Adrenal gland (tissue), 12 donors: ENCODE results near the gene MGAT1. TPM values are rescaled to one million over a fixed set of nuclear protein-coding genes. Genes with fewer than 3 reads are reported as not detected.

ENCODE experiments used
- polyA plus RNA-seq, 3 donors: library from polyadenylated mRNA; stranded (reverse); fragments of 200-250 nt in 2 of 3; fragments of 350-450 nt in 1 of 3; fragmentation: Illumina TruSeq in 1 of 3; extraction: RNeasy Lipid Tissue Mini Kit (QIAGEN cat#74804) in 1 of 3; gene quantifications; one replicate each; pipeline ENCODE4 v1.2.3, GENCODE V29; 2013 to 2014
- total RNA-seq, 9 donors: library from RNA; depleted of rRNA in 4 of 9; stranded (reverse); fragments of >200 nt in 4 of 9; fragments of 120-200 nt in 1 of 9; fragmentation: NEBNext Ultra II Directional in 1 of 9; extraction: Animal tissue kit (Norgen Biotek cat#: 25700) in 1 of 9; gene quantifications; one replicate each; pipeline versions ENCODE4 v1.1.0 to v1.2.4, GENCODE V29; 2013 to 2023
- donor health status: healthy with polysubstance abuse.
- donor health status: Bipolar disorder and iron deficiency.
- donor health status: DM: yes; HTN: yes; CAD: no.
- donor health status: DM: no; HTN: no; CAD: no.
- donor health status: DM: no; HTN: no; CAD: no.
- donor health status: DM: yes; HTN: yes; CAD: no.

The MGAT1 gene
- total and polyA plus RNA-seq, 12 donors: 46.8 to 224 (median 140) TPM

Other genes with a start within 250 kb of the MGAT1 start
- gene SCGB3A1, start 211.3 kb downstream of the MGAT1 start, total RNA-seq: 1 to 10 TPM in 6 of 9 donors, not detected in 3; 1.2 to 2.0 (median 1.4) TPM
- 10 to 100 TPM in 1 of 3 donors, 1 to 10 TPM in 1, not detected in 1; 1.8 to 10.4 TPM for gene SCGB3A1, start 211.3 kb downstream of the MGAT1 start, polyA plus RNA-seq
- gene FLT4, start 153.2 kb downstream of the MGAT1 start, total RNA-seq: 10 to 100 TPM in 8 of 9 donors, 1 to 10 TPM in 1; 9.7 to 50.1 (median 25.1) TPM
- gene FLT4, start 153.2 kb downstream of the MGAT1 start, polyA plus RNA-seq: 10 to 100 TPM in 2 of 3 donors, 1 to 10 TPM in 1; 3.3 to 80.1 (median 26.0) TPM
- not detected for gene OR2Y1, start 62.7 kb downstream of the MGAT1 start, total RNA-seq
- not detected for gene OR2Y1, start 62.7 kb downstream of the MGAT1 start, polyA plus RNA-seq
- 10 to 100 TPM in 8 of 9 donors, 1 to 10 TPM in 1; 8.5 to 34.5 (median 14.8) TPM for gene ZFP62, start 58.5 kb upstream of the MGAT1 start, total RNA-seq
- gene ZFP62, start 58.5 kb upstream of the MGAT1 start, polyA plus RNA-seq: 10 to 100 TPM; 17.5 to 39.7 (median 25.1) TPM
- gene BTNL8, start 96.4 kb upstream of the MGAT1 start, total RNA-seq: 1 to 10 TPM in 2 of 9 donors, under 1 TPM in 3, not detected in 4; 0.50 to 1.9 (median 0.96) TPM
- under 1 TPM; 0.07 to 0.32 (median 0.15) TPM for gene BTNL8, start 96.4 kb upstream of the MGAT1 start, polyA plus RNA-seq
- 1 to 10 TPM in 1 of 9 donors, under 1 TPM in 3, not detected in 5; 0.14 to 1.0 (median 0.21) TPM for gene BTNL3, start 186.0 kb upstream of the MGAT1 start, total RNA-seq
- under 1 TPM; 0.03 to 0.08 (median 0.07) TPM for gene BTNL3, start 186.0 kb upstream of the MGAT1 start, polyA plus RNA-seq
- gene BTNL9, start 237.5 kb upstream of the MGAT1 start, total RNA-seq: 10 to 100 TPM in 7 of 9 donors, 1 to 10 TPM in 2; 5.6 to 32.0 (median 14.8) TPM
- 10 to 100 TPM in 2 of 3 donors, 1 to 10 TPM in 1; 4.2 to 62.7 (median 47.9) TPM for gene BTNL9, start 237.5 kb upstream of the MGAT1 start, polyA plus RNA-seq